ENCODE measurements around the gene MLLT10. TPM values are rescaled to one million over a fixed set of nuclear protein-coding genes. Genes with fewer than 3 reads are reported as not detected.

MLLT10 gene
- total and polyA plus RNA-seq, 9 of the 15 experiments (the other 6 are each of a cell fraction or from before 2014, with no cell fraction given), result 18.8 to 81.4 (median 64.2) TPM

DNA sequence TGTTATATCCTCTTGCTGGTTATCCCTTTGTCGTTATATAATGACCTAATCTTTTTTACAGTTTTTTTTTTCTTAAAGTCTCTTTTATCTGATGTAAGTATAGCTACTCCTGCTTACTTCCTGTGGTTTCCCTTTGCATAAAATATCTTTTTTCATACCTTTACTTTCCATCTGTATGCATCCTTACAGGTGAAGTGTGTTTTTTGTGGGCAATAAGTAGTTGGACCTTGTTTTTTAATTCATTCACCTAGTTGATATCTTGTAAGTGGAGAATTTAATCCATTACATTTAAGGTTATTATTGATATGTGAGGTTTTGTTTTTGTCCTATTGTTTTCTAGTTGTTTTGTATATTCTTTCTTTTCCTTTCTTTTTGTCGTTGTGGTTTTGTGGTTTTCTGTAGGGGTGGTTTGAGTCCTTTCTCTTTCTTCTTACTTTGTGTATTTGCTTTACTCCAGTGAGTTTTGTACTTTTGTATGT lies 168.6 kb downstream of the MLLT10 start:
- no peak for ATAC-seq

More for the DNA sequence above, 168.6 kb downstream of the MLLT10 start:
- 18% methylated on average over 2 of the region's 2 CpGs for WGBS (ENCODE audit: insufficient coverage, low coverage, missing lambda C conversion rate)
- DNase-seq (ENCODE audit: extremely low read depth in 1 of 4, low spot score in 3 of 4) (no peak), FAIRE-seq (peak; percentile 76)
- no TSS peak for BruUV-seq (replicated peaks)
- H3K4me2 ChIP-seq (ENCODE audit: insufficient read depth, low read length), result no peak overlapping the region
- intact Hi-C loops (cut with micrococcal nuclease), result no loop called here
- H4K20me1 ChIP-seq (replicated peaks; ENCODE audit: control insufficient read depth, insufficient read depth, low read length), result no peaks in the 10 kb centered on the region
- POLR2A ChIA-PET, result no interaction called here
- H3K79me2 ChIP-seq (ENCODE audit: control insufficient read depth, insufficient read depth, low read length), result peaks cover 88% of the 10 kb centered on the region
- H2AFZ ChIP-seq (ENCODE audit: low read depth, low read length), result no peak overlapping the region
- H3K9ac ChIP-seq (ENCODE audit: insufficient read depth in 1 of 2, low read depth in 2 of 2, low read length in 2 of 2), result no peak overlapping the region
- no peak overlapping the region for H3K27ac ChIP-seq (ENCODE audit: extremely low read depth, low read depth, low read length)
- H3K9me1 ChIP-seq (ENCODE audit: control insufficient read depth, insufficient read depth, low read length), result no peaks in the 10 kb centered on the region
- TF ChIP-seq ARID2 (IDR thresholded peaks at IDR 0.05), result no peak
- no peak for TF ChIP-seq ETV1 (tag; conservative IDR thresholded peaks at IDR 0.05; ENCODE audit: low read depth)
- no peak for TF ChIP-seq NFIX (CRISPR knock-in tag; IDR thresholded peaks at IDR 0.05; ENCODE audit: low read depth)
- no peak for TF ChIP-seq SUPT5H (IDR thresholded peaks at IDR 0.05)
- peak; percentile 56; the same call in 1 of the 2 replicates for TF ChIP-seq SOX6 (IDR thresholded peaks at IDR 0.05)
- TF ChIP-seq SREBF1 (IDR thresholded peaks at IDR 0.05; ENCODE audit: borderline replicate concordance, low read depth, low read length), result no peak
- TF ChIP-seq, protein P1, sequence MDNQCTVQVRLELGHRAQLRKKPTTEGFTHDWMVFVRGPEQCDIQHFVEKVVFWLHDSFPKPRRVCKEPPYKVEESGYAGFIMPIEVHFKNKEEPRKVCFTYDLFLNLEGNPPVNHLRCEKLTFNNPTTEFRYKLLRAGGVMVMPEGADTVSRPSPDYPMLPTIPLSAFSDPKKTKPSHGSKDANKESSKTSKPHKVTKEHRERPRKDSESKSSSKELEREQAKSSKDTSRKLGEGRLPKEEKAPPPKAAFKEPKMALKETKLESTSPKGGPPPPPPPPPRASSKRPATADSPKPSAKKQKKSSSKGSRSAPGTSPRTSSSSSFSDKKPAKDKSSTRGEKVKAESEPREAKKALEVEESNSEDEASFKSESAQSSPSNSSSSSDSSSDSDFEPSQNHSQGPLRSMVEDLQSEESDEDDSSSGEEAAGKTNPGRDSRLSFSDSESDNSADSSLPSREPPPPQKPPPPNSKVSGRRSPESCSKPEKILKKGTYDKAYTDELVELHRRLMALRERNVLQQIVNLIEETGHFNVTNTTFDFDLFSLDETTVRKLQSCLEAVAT (IDR thresholded peaks at IDR 0.05), result no peak
- no peak for TF ChIP-seq NELFE (IDR thresholded peaks at IDR 0.05; ENCODE audit: insufficient read depth, insufficient read length)
- peak; percentile 29; the same call in 1 of the 2 replicates for TF ChIP-seq ATF7 (IDR thresholded peaks at IDR 0.05)
- TF ChIP-seq ARID1B (IDR thresholded peaks at IDR 0.05), result 0 out of 2 replicates have a peak, but pooled peaks have one; percentile 21
- TF ChIP-seq, protein P2, sequence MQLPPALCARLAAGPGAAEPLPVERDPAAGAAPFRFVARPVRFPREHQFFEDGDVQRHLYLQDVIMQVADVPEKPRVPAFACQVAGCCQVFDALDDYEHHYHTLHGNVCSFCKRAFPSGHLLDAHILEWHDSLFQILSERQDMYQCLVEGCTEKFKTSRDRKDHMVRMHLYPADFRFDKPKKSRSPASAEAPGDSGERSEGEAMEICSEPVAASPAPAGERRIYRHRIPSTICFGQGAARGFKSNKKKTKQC (CRISPR knock-in tag; IDR thresholded peaks at IDR 0.05), result no peak
- H3K36me3 ChIP-seq (ENCODE audit: control insufficient read depth, insufficient read depth, low read length), result peaks cover 26% of the 10 kb centered on the region; the same call in 2 of the 3 replicates
- H3K4me1 ChIP-seq (replicated peaks in 1 of 2; ENCODE audit: control insufficient read depth in 2 of 2, insufficient read depth in 2 of 2, low read length in 2 of 2), result no peaks in the 10 kb centered on the region
- CTCF ChIA-PET (ENCODE audit: low intra/inter-chr PET ratio), result no interaction called here
- H3K4me3 ChIP-seq, result no peak overlapping the region
- H3K27me3 ChIP-seq (ENCODE audit: control insufficient read depth in 2 of 2, insufficient read depth in 2 of 2, low read length in 2 of 2), result no peaks in the 10 kb centered on the region
- in situ Hi-C loops (cut with MboI), result no loop called here
- H3K9me3 ChIP-seq (replicated peaks; ENCODE audit: control insufficient read depth, insufficient read depth, low read depth, low read length), result peaks cover 16% of the 10 kb centered on the region
